ENCODE measurements around the gene SP7. TPM values are rescaled to one million over a fixed set of nuclear protein-coding genes. Genes with fewer than 3 reads are reported as not detected.

The SP7 gene
- total RNA-seq, 4 donors from 2014 or later: not detected

DNA sequence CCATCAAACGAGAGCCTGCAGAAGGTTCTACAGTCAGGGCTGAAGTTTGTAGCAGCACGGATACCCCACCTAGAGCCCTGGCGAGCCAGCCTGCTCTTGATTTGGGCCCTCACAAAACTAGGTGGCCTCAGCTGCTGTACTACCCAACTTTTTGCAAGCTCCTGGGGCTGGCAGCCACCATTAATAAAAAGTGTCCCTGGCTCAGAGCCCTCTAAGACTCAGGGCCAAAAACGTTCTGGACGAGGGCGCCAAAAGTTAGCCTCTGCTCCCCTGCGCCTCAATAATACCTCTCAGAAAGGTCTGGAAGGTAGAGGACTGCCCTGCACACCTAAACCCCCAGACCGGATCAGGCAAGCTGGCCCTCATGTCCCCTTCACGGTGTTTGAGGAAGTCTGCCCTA lies 49.7 kb downstream of the SP7 start:
- Histone ChIP-seq H3K4me3 (no peak overlapping the region), H3K27me3 (no peaks in the 10 kb centered on the region), H3K36me3 (no peaks in the 10 kb centered on the region), H3K4me1 (no peaks in the 10 kb centered on the region), H3K27ac (no peak overlapping the region), H3K9me3 (no peaks in the 10 kb centered on the region)
- DNase-seq (no peak), ATAC-seq (no peak)
- intact Hi-C loops (cut with DNase I; ENCODE audit: low total_unique reads) (no loop called here), in situ Hi-C loops (cut with MboI; ENCODE audit: low sequenced_read_pairs in 4 of 4) (loop anchor here in 2 of 4 donors (5.0 to 10.0 kb wide), 2 partner anchors 72 to 74 kb away; no protein-coding TSS in a partner anchor)
- TF ChIP-seq, protein P1, sequence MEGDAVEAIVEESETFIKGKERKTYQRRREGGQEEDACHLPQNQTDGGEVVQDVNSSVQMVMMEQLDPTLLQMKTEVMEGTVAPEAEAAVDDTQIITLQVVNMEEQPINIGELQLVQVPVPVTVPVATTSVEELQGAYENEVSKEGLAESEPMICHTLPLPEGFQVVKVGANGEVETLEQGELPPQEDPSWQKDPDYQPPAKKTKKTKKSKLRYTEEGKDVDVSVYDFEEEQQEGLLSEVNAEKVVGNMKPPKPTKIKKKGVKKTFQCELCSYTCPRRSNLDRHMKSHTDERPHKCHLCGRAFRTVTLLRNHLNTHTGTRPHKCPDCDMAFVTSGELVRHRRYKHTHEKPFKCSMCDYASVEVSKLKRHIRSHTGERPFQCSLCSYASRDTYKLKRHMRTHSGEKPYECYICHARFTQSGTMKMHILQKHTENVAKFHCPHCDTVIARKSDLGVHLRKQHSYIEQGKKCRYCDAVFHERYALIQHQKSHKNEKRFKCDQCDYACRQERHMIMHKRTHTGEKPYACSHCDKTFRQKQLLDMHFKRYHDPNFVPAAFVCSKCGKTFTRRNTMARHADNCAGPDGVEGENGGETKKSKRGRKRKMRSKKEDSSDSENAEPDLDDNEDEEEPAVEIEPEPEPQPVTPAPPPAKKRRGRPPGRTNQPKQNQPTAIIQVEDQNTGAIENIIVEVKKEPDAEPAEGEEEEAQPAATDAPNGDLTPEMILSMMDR (IDR thresholded peaks at IDR 0.05 in 4 of 5, conservative IDR thresholded peaks at IDR 0.05 in 1 of 5): no peak
- no peak for TF ChIP-seq POLR2A (IDR thresholded peaks at IDR 0.05)

DNA sequence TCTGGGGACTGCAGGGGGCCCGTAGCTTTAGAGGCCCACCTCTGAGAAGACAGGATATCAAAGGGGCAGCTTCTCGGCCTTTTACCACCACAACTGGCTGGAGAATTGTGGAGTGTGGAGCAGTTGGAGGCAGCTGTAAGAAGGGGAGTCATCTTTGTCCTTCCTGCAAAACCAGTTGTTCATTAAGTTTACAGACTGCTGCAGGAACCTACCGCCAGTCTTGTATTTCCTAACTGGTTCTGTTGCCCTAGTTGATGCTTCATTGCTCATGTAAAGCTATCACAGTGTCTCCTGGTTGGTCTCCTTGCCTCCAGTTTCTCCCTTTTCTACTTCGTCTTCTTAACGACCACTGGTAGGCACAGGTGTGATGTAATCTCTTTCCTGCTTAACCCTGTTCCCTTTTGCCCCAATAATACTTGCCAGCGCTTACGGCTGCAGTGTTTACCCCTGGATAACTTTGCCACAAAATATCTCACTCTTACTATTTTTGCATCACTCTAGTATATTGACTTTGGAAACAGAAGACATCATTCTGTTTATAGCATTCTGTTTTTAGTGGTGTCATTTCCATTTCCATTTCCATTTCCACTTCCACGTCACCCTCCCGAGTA lies 56.2 kb downstream of the SP7 start:
- Histone ChIP-seq H3K9me3 (no peaks in the 10 kb centered on the region), H3K27ac (no peak overlapping the region), H3K27me3 (no peaks in the 10 kb centered on the region), H3K4me1 (no peaks in the 10 kb centered on the region), H3K36me3 (no peaks in the 10 kb centered on the region), H3K4me3 (no peak overlapping the region)
- intact Hi-C loops (cut with DNase I; ENCODE audit: low total_unique reads): no loop called here
- in situ Hi-C loops (cut with MboI; ENCODE audit: low sequenced_read_pairs in 4 of 4): loop anchor here in 2 of 4 donors (5.0 to 10.0 kb wide), 2 partner anchors 65 to 68 kb away; no protein-coding TSS in a partner anchor
- ATAC-seq: no peak
- DNase-seq: no peak
- TF ChIP-seq, protein P1 (IDR thresholded peaks at IDR 0.05 in 4 of 5, conservative IDR thresholded peaks at IDR 0.05 in 1 of 5): no peak
- no peak for TF ChIP-seq POLR2A (IDR thresholded peaks at IDR 0.05)

DNA sequence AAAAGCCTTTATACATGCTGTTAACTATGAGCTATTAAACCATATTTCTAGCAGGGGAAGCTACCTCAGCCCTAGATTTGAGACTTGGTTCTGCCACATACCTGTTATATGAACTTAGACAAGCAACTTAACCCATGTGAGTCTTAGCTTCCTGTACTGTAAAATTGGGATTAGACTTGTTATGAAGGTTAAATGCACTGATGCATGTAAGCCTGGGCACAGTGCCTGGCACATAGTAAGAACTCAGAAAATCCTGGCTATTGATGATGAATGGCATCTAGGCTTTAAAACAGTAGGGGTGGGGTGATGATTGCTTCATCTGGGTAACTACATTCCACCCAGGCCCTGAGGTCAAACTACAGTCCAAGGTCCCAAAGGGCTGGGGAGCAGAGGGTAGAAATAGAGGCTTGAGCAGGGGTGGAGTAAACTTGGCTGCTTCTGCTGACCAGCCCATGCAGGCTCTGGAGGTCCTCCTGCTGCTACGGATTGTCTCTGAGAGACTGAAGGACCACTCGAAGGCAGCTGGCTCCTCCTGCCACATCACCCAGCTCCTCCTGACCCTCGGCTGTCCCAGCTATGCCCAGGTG lies 56.8 kb downstream of the SP7 start:
- in situ Hi-C loops (cut with MboI; ENCODE audit: low sequenced_read_pairs in 4 of 4): no loop called here
- H3K36me3 ChIP-seq: no peaks in the 10 kb centered on the region
- no peak overlapping the region for H3K4me3 ChIP-seq
- no peaks in the 10 kb centered on the region for H3K4me1 ChIP-seq
- no peaks in the 10 kb centered on the region for H3K27me3 ChIP-seq
- H3K27ac ChIP-seq: no peak overlapping the region
- ATAC-seq (no peak), DNase-seq (no peak)
- intact Hi-C loops (cut with DNase I; ENCODE audit: low total_unique reads): no loop called here
- no peak for TF ChIP-seq POLR2A (IDR thresholded peaks at IDR 0.05)
- TF ChIP-seq, protein P1 (IDR thresholded peaks at IDR 0.05 in 4 of 5, conservative IDR thresholded peaks at IDR 0.05 in 1 of 5): no peak
- H3K9me3 ChIP-seq: no peaks in the 10 kb centered on the region

DNA sequence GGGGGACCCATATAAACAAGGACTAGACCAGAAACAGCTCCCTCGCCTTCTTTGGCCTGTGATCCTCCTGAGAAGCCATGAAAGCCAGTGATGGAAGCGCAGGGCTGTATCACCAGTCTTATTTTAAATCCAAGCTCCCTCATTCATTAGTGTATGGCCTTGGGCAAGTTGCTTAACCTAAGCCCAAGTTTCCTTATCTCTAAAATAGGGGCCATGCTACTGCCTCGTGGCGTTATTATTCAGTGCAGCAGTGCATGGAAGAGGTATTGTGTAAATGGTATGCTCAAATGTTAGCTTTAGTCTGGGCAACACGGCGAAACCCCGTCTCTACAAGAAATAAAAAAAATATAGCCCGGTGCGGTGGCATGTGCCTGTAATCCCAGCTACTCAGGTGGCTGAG lies 58.2 kb downstream of the SP7 start:
- intact Hi-C loops (cut with DNase I; ENCODE audit: low total_unique reads) (no loop called here), in situ Hi-C loops (cut with MboI; ENCODE audit: low sequenced_read_pairs in 4 of 4) (no loop called here)
- Histone ChIP-seq H3K4me1 (no peaks in the 10 kb centered on the region), H3K27ac (no peak overlapping the region), H3K36me3 (no peaks in the 10 kb centered on the region), H3K27me3 (no peaks in the 10 kb centered on the region), H3K9me3 (no peaks in the 10 kb centered on the region), H3K4me3 (no peak overlapping the region)
- DNase-seq (no peak), ATAC-seq (no peak)
- TF ChIP-seq, protein P1 (IDR thresholded peaks at IDR 0.05 in 4 of 5, conservative IDR thresholded peaks at IDR 0.05 in 1 of 5): no peak
- no peak for TF ChIP-seq POLR2A (IDR thresholded peaks at IDR 0.05)

Other genes with a start within 250 kb of the SP7 start
- 100 to 1,000 TPM in 1 of 4 donors, 10 to 100 TPM in 3; 67.3 to 143 (median 77.4) TPM for gene IGFBP6, start 238.7 kb downstream of the SP7 start, total RNA-seq
- gene SOAT2, start 232.9 kb downstream of the SP7 start, total RNA-seq: not detected
- 1 to 10 TPM; 4.1 to 7.4 (median 5.0) TPM for gene ZNF740, start 155.6 kb downstream of the SP7 start, total RNA-seq
- gene CSAD, start 155.4 kb downstream of the SP7 start, total RNA-seq: 10 to 100 TPM in 1 of 4 donors, 1 to 10 TPM in 2, under 1 TPM in 1; 0.68 to 14.9 (median 1.9) TPM
- under 1 TPM in 2 of 4 donors, not detected in 2; 0.73 to 0.81 TPM for gene ITGB7, start 129.1 kb downstream of the SP7 start, total RNA-seq
- gene RARG, start 104.1 kb downstream of the SP7 start, total RNA-seq: 1 to 10 TPM; 4.2 to 5.8 (median 4.9) TPM
- gene ESPL1, start 68.1 kb downstream of the SP7 start, total RNA-seq: under 1 TPM in 3 of 4 donors, not detected in 1; 0.20 to 0.44 (median 0.24) TPM
- 100 to 1,000 TPM; 341 to 464 (median 358) TPM for gene PFDN5, start 40.8 kb downstream of the SP7 start, total RNA-seq
- gene MYG1, start 36.7 kb downstream of the SP7 start, total RNA-seq: 10 to 100 TPM; 43.4 to 51.0 (median 46.0) TPM
- gene AAAS, start 14.7 kb downstream of the SP7 start, total RNA-seq: 10 to 100 TPM; 30.5 to 47.9 (median 38.5) TPM
- 10 to 100 TPM; 44.9 to 61.9 (median 48.0) TPM for gene SP1, start 43.8 kb upstream of the SP7 start, total RNA-seq
- gene AMHR2, start 87.5 kb upstream of the SP7 start, total RNA-seq: 1 to 10 TPM in 2 of 4 donors, not detected in 2; 1.0 to 1.4 TPM
- gene PRR13, start 105.4 kb upstream of the SP7 start, total RNA-seq: 10 to 100 TPM; 40.3 to 90.4 (median 74.2) TPM
- 100 to 1,000 TPM; 113 to 257 (median 191) TPM for gene PCBP2, start 115.7 kb upstream of the SP7 start, total RNA-seq
- 1 to 10 TPM; 1.1 to 9.9 (median 3.8) TPM for gene MAP3K12, start 163.1 kb upstream of the SP7 start, total RNA-seq
- 10 to 100 TPM in 2 of 4 donors, 1 to 10 TPM in 2; 6.8 to 17.4 (median 11.6) TPM for gene TARBP2, start 164.9 kb upstream of the SP7 start, total RNA-seq
- gene NPFF, start 171.1 kb upstream of the SP7 start, total RNA-seq: not detected